Measurements from ENCODE around the gene ALKBH5. TPM values are rescaled to one million over a fixed set of nuclear protein-coding genes. Genes with fewer than 3 reads are reported as not detected.

Gene ALKBH5
- total RNA-seq, 4 donors from 2014 or later, result 56.0 to 87.2 (median 76.4) TPM

GRCh38 chr17:18151290-18151689 lies 32.3 kb upstream of the ALKBH5 start:
- DNase-seq (ENCODE audit: low spot score in 2 of 2), result no peak
- intact Hi-C loops (cut with DNase I; ENCODE audit: low total_unique reads), result no loop called here
- H3K4me3 ChIP-seq (ENCODE audit: low read depth, poor library complexity, severe bottlenecking), result no peak overlapping the region
- 77 to 92% methylated on average over 8 to 9 of the region's 9 CpGs for whole genome bisulfite sequencing, 2 donors
- TF ChIP-seq POLR2A (IDR thresholded peaks at IDR 0.05), result no peak
- TF ChIP-seq, protein P1, sequence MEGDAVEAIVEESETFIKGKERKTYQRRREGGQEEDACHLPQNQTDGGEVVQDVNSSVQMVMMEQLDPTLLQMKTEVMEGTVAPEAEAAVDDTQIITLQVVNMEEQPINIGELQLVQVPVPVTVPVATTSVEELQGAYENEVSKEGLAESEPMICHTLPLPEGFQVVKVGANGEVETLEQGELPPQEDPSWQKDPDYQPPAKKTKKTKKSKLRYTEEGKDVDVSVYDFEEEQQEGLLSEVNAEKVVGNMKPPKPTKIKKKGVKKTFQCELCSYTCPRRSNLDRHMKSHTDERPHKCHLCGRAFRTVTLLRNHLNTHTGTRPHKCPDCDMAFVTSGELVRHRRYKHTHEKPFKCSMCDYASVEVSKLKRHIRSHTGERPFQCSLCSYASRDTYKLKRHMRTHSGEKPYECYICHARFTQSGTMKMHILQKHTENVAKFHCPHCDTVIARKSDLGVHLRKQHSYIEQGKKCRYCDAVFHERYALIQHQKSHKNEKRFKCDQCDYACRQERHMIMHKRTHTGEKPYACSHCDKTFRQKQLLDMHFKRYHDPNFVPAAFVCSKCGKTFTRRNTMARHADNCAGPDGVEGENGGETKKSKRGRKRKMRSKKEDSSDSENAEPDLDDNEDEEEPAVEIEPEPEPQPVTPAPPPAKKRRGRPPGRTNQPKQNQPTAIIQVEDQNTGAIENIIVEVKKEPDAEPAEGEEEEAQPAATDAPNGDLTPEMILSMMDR (IDR thresholded peaks at IDR 0.05), result no peak

- TF ChIP-seq POLR2A (IDR thresholded peaks at IDR 0.05), result no peak
- TF ChIP-seq, protein P1 (IDR thresholded peaks at IDR 0.05), result no peak
- intact Hi-C loops (cut with DNase I; ENCODE audit: low total_unique reads), result no loop called here
- no peak for DNase-seq (ENCODE audit: low spot score in 2 of 2)
- H3K4me3 ChIP-seq (ENCODE audit: low read depth, poor library complexity, severe bottlenecking), result no peak overlapping the region
- 93 to 97% methylated on average over 14 of the region's 14 CpGs for WGBS, 2 donors
These were observed 28.4 kb upstream of the ALKBH5 start for GRCh38 chr17:18155179-18155578.

DNA sequence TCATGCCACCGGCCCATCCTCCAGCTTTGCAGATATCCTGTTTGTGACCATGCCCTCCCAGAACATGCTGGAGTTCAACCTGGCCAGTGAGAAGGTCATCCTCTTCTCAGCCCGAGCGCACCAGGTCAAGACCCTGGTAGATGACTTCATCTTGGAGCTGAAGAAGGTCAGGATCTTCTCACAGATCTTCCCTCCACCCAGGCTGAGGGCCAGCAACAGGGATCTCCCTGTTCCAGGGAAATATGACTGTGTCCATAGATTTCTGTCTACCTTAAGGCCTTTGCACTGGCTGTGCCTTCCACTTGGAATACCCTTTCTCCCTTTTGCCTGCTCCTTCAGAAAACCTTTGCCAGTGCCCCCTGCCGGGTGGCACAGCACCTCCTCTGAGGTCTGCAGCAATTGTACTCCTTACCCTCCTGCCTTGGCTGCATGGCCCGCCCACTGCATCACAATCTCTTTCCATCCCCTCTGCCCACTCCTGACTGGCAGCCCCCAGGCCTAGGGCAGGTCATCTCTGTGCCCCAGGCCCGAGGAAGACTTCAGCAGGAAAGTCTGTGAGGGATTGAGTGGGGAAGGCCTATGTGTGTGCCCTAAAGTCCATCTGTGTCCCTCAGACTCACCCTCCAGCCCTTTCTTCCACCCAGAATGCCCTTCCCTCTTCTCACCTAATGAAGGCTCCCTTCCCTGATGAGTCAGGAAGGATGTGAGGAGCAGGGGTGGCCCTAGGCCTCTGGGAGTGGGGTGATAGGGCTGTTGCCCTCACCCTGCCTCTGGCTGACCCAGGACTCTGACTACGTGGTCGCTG lies 27.3 kb upstream of the ALKBH5 start:
- 70 to 73% methylated on average over 8 of the region's 8 CpGs for WGBS, 2 donors
- intact Hi-C loops (cut with DNase I; ENCODE audit: low total_unique reads), result no loop called here
- no peak for DNase-seq (ENCODE audit: low spot score in 2 of 2)
- TF ChIP-seq, protein P1 (IDR thresholded peaks at IDR 0.05), result no peak
- no peak for TF ChIP-seq POLR2A (IDR thresholded peaks at IDR 0.05)
- H3K4me3 ChIP-seq (ENCODE audit: low read depth, poor library complexity, severe bottlenecking), result no peak overlapping the region

DNA sequence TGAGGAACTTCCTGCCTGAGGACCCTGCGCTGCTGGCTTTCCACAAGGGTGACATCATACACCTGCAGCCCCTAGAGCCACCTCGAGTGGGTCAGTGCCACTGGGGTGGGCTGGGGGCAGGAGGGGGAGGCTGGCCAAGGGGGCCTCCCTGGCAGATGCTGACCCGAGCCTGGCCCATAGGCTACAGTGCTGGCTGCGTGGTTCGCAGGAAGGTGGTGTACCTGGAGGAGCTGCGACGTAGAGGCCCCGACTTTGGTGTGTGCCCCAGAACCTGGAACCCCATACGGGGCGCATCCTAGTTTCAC lies 26.7 kb upstream of the ALKBH5 start:
- H3K4me3 ChIP-seq (ENCODE audit: low read depth, poor library complexity, severe bottlenecking), result no peak overlapping the region
- 95% methylated on average over 7 of the region's 10 CpGs for WGBS, 2 donors
- no peak for TF ChIP-seq POLR2A (IDR thresholded peaks at IDR 0.05)
- TF ChIP-seq, protein P1 (IDR thresholded peaks at IDR 0.05), result no peak
- no peak for DNase-seq (ENCODE audit: low spot score in 2 of 2)
- intact Hi-C loops (cut with DNase I; ENCODE audit: low total_unique reads), result no loop called here

DNA sequence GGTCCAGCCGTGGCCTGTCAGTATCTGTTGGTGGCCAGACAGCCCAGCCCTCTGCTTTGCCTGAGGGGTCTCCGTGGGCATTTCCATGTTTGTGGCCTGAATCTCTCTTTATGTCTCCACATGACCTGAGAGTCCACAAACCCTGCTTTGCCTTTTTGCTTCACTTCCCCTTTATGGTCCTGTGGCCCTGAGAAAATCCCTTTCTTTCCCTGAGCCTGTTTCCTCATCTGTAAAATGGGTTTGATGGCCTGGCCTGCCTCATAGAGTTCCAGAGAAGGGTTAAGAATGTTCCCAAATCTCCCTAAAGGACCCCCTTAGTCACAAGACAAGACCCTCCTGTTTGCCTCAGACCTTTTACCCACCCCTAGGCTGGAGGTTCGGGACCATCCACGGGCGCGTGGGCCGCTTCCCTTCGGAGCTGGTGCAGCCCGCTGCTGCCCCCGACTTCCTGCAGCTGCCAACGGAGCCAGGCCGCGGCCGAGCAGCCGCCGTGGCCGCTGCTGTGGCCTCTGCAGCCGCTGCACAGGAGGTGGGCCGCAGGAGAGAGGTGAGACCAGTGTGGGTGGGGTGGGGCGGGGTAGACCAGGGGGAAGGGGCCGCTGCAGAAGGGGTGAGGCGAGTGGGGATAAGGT lies 26.2 kb upstream of the ALKBH5 start:
- intact Hi-C loops (cut with DNase I; ENCODE audit: low total_unique reads), result no loop called here
- H3K4me3 ChIP-seq (ENCODE audit: low read depth, poor library complexity, severe bottlenecking), result no peak overlapping the region
- WGBS, 2 donors, result 77 to 81% methylated on average over 22 of the region's 22 CpGs
- TF ChIP-seq, protein P1 (IDR thresholded peaks at IDR 0.05), result no peak
- no peak for TF ChIP-seq POLR2A (IDR thresholded peaks at IDR 0.05)
- DNase-seq (ENCODE audit: low spot score in 2 of 2), result no peak
